Mesothelial cell of epicardium (in vitro differentiated cells): ENCODE measurements around the gene EVA1A. TPM values are rescaled to one million over a fixed set of nuclear protein-coding genes. Genes with fewer than 3 reads are reported as not detected.

Experiments
- DNase-seq, 2 experiments: peaks; one replicate each; pipeline ENCODE4 v3.0.0; 2021; ENCODE audit warnings: low spot score in 2 of 2; ENCODE audit not compliant: unreplicated experiment in 2 of 2
- H3K27ac Mint-ChIP-seq: 2 replicates; pipeline ENCODE4 v1.8.0; 2021; ENCODE audit warnings: mixed read lengths
- H3K27me3 Mint-ChIP-seq: 2 replicates; pipeline ENCODE4 v1.8.0; 2021; ENCODE audit warnings: low read depth, mixed read lengths
- H3K36me3 Mint-ChIP-seq: 2 replicates; pipeline ENCODE4 v1.8.0; 2021; ENCODE audit warnings: mixed read lengths
- H3K4me1 Mint-ChIP-seq: 2 replicates; pipeline ENCODE4 v1.8.0; 2021; ENCODE audit warnings: mixed read lengths
- H3K4me3 Mint-ChIP-seq: 2 replicates; pipeline ENCODE4 v1.8.0; 2021; ENCODE audit warnings: mild to moderate bottlenecking, moderate library complexity, mixed read lengths
- H3K9me3 Mint-ChIP-seq: 2 replicates; pipeline ENCODE4 v1.8.0; 2021; ENCODE audit warnings: mixed read lengths
- total RNA-seq: library from RNA; stranded (reverse); gene quantifications from 3 replicates; pipeline ENCODE4 v1.2.1, GENCODE V29; 2021
- TF ChIP-seq, protein P1 (sequence below): fragments of 200-600 bp; sonication (generic); IDR thresholded peaks from one replicate; pipeline ENCODE4 v1.5.0; 2021; ENCODE audit warnings: antibody characterized with exemption; ENCODE audit not compliant: unreplicated experiment

Gene EVA1A
- total RNA-seq, 1 donor from 2014 or later, result 11.5 TPM

GRCh38 chr2:75607400-75607798 is 46.7 kb upstream of the EVA1A start:
- no peak overlapping the region for H3K27ac Mint-ChIP-seq
- TF ChIP-seq, protein P1, sequence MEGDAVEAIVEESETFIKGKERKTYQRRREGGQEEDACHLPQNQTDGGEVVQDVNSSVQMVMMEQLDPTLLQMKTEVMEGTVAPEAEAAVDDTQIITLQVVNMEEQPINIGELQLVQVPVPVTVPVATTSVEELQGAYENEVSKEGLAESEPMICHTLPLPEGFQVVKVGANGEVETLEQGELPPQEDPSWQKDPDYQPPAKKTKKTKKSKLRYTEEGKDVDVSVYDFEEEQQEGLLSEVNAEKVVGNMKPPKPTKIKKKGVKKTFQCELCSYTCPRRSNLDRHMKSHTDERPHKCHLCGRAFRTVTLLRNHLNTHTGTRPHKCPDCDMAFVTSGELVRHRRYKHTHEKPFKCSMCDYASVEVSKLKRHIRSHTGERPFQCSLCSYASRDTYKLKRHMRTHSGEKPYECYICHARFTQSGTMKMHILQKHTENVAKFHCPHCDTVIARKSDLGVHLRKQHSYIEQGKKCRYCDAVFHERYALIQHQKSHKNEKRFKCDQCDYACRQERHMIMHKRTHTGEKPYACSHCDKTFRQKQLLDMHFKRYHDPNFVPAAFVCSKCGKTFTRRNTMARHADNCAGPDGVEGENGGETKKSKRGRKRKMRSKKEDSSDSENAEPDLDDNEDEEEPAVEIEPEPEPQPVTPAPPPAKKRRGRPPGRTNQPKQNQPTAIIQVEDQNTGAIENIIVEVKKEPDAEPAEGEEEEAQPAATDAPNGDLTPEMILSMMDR, result no peak
- H3K36me3 Mint-ChIP-seq, result no peaks in the 10 kb centered on the region
- no peak for DNase-seq
- H3K4me3 Mint-ChIP-seq, result no peak overlapping the region
- H3K9me3 Mint-ChIP-seq, result no peaks in the 10 kb centered on the region
- H3K27me3 Mint-ChIP-seq, result peaks cover 36% of the 10 kb centered on the region
- H3K4me1 Mint-ChIP-seq, result peaks cover 12% of the 10 kb centered on the region

GRCh38 chr2:75606761-75607399 is 46.1 kb upstream of the EVA1A start:
- Mint-ChIP-seq H3K36me3 (no peaks in the 10 kb centered on the region), H3K4me3 (no peak overlapping the region), H3K4me1 (peaks cover 15% of the 10 kb centered on the region), H3K27me3 (peaks cover 31% of the 10 kb centered on the region), H3K9me3 (no peaks in the 10 kb centered on the region), H3K27ac (no peak overlapping the region)
- TF ChIP-seq, protein P1, result no peak
- no peak for DNase-seq

- no peak for DNase-seq
- TF ChIP-seq, protein P1, result no peak
- Mint-ChIP-seq H3K27ac (no peak overlapping the region), H3K9me3 (no peaks in the 10 kb centered on the region), H3K36me3 (no peaks in the 10 kb centered on the region), H3K4me1 (peaks cover 17% of the 10 kb centered on the region), H3K4me3 (no peak overlapping the region), H3K27me3 (peaks cover 28% of the 10 kb centered on the region)
These were observed 45.2 kb upstream of the EVA1A start for GRCh38 chr2:75605770-75606529.

DNA sequence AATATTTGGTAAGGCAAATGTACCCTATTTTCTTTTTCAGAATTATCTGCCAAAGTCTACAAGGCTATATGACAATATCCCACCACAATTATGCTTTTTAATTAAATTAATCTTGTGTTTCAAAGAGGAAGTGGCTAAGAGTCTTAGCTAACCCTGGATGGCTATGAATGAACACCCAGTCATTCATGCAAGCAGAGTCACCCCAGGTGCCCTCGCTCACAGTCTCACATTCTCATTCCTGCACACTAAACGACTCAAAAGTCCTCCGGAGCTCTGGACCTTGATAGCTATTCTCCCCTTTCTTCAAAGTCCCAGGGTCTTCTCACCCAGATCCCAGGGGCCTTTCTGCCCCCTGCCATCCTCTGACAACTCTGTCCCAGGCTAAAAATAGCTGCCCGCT is 43.7 kb upstream of the EVA1A start:
- H3K36me3 Mint-ChIP-seq, result no peaks in the 10 kb centered on the region
- H3K4me3 Mint-ChIP-seq, result no peak overlapping the region
- H3K4me1 Mint-ChIP-seq, result peaks cover 20% of the 10 kb centered on the region
- no peak overlapping the region for H3K27ac Mint-ChIP-seq
- TF ChIP-seq, protein P1, result no peak
- peaks cover 13% of the 10 kb centered on the region for H3K27me3 Mint-ChIP-seq
- DNase-seq, result no peak
- no peaks in the 10 kb centered on the region for H3K9me3 Mint-ChIP-seq

GRCh38 chr2:75603477-75603876 is 42.7 kb upstream of the EVA1A start:
- no peak overlapping the region for H3K27ac Mint-ChIP-seq

More at GRCh38 chr2:75603477-75603876, 42.7 kb upstream of the EVA1A start:
- Mint-ChIP-seq H3K4me3 (no peak overlapping the region), H3K4me1 (peaks cover 23% of the 10 kb centered on the region), H3K36me3 (no peaks in the 10 kb centered on the region), H3K9me3 (no peaks in the 10 kb centered on the region), H3K27me3 (peaks cover 8% of the 10 kb centered on the region)
- TF ChIP-seq, protein P1, result no peak
- no peak for DNase-seq
